Activated T-cell treated with anti-CD3 and anti-CD28 coated beads, Interleukin-2, amount 50 U/mL, for 48 hours (primary cell): ENCODE measurements around the gene SPG7.
"Not testable (repeated sequence)": the region's sequence is repeated elsewhere in the genome, so short reads cannot be mapped to it uniquely, and the experiment has no call there.

Experiments
- DNase-seq, 2 experiments: peaks; one replicate each; pipeline ENCODE4 v3.0.0-alpha.2; 2020

SPG7 gene

DNA sequence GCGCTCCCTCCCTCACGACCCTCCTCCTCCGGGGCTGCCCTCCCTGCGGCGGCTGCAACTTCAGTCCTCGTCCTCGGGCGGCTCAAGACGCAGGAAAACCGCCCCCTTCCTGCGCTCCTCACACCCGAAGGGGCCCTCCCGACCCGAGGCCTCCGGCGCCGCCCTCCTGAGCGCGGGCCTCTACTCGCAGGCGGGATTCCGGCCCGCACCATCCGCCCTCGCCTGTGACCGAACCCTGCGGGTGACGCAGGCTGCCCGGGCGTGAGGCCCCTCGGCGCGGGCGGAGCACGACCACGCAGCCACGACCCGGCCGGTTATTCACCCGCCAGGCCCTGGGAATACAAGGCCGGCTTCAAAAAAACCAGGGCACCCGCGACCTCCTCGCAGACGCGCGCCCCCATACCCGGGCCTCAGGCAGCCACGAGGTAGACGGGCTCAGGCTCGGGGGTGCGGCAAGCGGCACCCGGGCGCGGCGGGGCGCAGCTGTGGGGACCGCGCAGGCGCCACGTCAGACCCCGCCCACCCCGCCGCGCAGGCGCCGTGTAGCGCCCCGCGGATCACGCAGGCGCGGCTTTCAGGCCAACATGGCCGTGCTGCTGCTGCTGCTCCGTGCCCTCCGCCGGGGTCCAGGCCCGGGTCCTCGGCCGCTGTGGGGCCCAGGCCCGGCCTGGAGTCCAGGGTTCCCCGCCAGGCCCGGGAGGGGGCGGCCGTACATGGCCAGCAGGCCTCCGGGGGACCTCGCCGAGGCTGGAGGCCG, at the start of gene SPG7:
TSS of gene SPG7 (plus strand) at position 570 of the 757 bp plus-strand sequence. CDS start at position 585, 15 bp downstream.
- peak; percentile 91 to 96 for DNase-seq

DNA sequence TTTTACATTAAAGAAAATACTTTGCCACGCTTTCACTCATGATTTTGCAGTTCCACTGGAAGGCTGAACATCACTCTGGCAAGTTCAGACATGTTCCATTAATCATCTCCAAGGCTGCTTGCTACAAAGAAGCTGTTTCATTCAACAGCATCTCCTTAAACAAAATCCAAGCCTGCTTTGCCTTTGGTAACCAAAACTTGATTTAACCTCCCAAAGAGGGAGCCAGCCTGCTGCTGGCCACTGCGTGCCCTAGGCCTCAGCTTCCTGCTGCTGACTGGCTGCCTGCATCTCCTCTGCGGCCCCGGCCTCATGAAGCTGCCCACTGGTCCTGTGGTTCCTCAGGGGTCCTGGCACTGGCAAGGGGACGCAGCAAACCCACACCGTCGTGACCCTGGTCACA, 49.7 kb upstream of the SPG7 start:
- no peak for DNase-seq

DNA sequence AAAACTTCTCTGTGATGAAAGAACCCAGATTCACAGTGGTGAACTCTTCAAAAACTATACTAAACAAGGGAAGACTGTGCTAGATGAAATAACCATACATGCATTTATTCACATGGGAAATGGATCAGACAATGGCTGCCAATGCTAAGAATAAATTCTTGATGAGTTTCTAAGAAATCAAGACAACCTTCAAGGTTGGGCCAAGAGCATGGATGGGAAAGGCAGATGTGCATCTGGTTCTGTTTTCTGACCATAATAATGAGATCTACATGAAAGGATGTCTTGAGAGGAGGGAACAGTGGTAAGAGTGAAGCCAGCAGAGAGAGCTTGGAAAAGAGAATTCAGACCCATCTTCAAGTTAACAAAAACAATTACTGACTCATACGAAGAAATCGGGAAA, 49.2 kb upstream of the SPG7 start:
- DNase-seq = no peak

DNA sequence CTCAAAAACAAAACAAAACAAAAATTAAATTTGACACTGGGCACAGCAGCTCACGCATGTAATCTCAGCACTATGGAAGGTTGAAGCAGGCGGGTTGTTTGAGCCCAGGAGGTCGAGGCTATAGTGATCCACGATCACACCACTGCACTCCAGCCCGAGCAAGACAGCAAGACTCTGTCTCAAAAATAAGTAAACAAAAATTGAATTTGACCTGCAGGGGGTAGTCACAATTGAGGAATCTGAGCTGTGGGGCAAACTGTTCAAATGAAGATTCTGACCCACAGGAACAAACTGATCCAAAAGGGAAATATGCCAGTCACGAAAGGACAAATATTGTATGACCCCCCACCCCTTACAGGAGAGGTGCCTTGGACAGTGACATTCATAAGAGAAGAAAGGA, 47.6 kb upstream of the SPG7 start:
- DNase-seq = no peak

DNA sequence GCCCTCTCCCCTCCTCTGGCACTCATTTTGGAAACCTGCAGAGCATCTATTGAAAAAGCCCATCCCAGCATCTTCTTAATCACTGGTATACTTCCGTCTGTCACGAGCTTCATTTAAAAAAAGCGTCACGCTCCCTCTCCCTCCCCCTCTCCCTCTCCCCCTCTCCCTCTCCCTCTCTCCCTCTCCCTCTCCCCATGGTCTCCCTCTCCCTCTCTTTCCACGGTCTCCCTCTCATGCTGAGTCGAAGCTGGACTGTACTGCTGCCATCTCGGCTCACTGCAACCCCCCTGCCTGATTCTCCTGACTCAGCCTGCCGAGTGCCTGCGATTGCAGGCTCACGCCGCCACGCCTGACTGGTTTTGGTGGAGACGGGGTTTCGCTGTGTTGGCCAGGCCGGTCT, 46.3 kb upstream of the SPG7 start:
- DNase-seq = not testable (repeated sequence)

DNA sequence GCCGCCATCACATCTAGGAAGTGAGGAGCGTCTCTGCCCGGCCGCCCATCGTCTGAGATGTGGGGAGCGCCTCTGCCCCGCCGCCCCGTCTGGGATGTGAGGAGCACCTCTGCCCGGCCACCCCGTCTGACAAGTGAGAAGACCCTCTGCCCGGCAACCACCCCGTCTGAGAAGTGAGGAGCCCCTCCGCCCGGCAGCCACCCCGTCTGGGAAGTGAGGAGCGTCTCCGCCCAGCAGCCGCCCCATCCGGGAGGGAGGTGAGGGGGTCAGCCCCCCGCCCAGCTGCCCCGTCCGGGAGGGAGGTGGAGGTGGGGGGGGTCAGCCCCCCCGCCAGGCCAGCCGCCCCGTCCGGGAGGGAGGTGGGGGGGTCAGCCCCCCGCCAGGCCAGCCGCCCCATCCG, 45.6 kb upstream of the SPG7 start:
- DNase-seq = not testable (repeated sequence)

DNA sequence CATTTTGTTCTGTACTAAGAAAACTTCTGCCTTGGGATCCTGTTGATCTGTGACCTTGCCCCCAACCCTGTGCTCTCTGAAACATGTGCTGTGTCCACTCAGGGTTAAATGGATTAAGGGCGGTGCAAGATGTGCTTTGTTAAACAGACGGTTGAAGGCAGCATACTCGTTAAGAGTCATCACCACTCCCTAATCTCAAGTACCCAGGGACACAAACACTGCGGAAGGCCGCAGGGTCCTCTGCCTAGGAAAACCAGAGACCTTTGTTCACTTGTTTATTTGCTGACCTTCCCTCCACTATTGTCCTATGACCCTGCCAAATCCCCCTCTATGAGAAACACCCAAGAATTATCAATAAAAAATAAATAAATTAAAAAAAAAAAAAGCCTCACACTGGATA, 44.9 kb upstream of the SPG7 start:
- DNase-seq = not testable (repeated sequence)

DNA sequence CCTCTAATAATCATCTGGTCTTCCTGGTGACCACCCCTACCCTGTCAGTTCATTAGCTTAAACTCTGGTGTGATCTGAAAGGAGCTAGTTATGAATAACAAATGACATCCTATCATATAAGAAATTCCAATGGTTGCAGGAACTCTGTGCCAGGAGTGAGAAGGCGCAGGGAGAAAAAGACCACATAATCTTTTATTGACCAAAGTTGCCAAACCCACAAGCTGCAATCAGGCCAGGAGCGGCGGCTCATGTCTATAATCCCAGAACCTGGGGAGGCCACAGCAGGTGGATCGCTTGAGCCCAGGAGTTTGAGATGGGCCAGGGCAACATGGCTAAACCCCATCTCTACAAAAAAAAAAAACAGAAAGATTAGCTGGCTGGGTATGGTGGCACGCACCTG, 41.3 kb upstream of the SPG7 start:
- no peak for DNase-seq

DNA sequence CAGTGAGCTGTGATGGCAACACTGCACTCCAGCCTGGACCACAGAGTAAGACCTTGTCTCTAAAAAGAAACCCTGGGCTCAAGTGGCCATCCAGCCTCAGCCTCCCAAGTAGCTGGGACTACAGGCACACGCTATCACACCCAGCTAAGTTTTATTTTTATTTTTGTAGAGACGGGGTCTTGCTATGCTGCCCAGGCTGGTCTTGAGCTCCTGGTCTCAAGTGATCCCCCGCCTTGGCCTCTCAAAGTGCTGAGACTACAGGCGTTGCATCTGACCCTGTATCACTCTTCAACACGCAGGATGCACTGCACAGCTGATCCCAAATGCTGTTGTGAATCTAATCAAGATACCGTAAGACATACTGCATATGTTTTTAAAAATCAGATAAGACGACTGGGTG, 40.8 kb upstream of the SPG7 start:
- no peak for DNase-seq

DNA sequence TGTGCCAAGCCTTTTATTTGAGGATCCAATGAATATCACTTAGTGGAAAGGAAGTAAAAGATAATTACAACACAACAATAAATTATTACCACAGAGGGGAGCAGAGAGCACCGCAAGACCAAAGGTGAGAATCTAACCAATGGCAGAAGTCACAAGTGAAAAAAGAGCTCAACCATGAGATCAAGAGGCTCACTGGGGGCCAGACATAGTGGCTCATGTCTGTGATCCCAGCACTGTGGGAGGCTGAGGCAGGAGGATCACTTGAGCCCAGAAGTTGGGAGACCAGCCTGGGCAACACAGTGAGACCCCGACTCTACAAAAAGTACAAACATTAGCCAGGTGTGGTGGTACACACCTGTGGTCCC, 35.5 kb upstream of the SPG7 start:
- no peak for DNase-seq

DNA sequence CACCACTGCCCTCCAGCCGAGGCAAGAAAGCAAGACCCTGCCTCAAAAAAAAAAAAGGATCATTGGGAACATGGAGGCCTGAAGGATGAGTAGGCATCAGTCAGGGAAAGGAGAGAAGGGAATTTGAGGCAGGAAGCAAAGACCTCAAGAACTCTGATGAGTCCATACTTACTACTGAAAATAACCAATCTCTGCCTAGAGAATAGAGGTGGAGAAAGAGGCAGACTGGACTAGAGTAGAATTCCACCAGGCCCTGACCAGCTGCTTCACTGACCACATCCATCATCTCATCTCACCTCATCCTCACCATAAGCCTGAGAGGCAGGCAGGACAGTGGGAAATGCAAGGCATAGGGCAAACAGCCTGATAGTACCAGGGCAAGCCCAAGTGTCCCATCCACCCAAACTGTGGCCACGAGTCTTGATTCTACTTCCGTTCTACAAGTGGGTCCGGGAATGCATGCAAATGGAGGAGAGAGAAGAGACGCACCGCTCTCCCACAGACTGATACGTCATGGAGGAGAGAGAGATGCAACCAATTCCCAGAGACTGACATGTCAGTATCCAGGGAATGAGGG, 35.0 kb upstream of the SPG7 start:
- DNase-seq = no peak

DNA sequence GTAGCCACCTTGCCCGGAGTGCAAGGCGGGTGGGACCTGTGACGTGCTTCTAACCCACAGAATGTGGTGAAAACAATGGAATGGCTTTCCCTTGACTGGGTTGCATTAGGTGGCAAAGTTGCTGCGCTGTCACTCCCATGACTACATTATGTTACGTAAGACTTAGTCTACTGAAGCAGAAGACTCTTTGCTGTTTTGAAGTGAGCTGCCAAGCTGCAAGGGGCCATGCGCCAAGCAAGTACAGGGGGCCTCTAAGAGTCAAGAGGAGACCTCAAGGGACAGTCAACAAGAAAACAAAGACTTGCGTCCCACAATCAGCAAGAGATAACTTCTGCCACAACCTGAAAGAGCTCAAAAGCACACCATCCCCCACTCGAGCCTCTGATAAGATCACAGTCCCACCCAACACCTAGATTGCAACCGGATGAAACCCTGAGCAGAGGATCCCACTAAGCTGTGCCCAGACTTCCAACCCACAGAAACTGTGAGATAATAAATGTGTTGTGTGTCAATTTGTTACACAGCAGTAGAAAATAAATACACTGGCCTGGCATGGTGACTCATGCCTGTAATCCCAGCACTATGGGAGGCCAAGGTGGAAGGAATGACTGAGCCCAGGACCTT, 34.3 kb upstream of the SPG7 start:
- no peak for DNase-seq

DNA sequence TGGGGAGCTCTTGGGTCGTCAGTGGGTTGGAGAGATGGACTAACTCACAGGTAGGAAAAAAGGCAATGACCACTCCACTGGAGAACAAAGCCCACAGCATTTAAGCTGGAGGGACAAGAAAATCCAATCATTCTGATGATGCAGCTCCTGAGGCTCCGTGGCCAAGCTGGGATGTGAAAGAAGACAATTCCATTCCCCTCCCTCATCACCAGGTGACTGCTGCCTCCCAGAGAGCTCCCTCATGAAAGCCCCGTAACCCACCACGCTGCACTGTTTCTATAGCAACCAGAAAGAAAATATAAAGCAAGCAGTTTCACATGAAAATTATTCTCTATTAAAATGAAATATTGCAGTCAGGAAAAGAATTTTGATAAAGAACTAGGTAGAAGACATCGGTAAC, 33.1 kb upstream of the SPG7 start:
- no peak for DNase-seq

DNA sequence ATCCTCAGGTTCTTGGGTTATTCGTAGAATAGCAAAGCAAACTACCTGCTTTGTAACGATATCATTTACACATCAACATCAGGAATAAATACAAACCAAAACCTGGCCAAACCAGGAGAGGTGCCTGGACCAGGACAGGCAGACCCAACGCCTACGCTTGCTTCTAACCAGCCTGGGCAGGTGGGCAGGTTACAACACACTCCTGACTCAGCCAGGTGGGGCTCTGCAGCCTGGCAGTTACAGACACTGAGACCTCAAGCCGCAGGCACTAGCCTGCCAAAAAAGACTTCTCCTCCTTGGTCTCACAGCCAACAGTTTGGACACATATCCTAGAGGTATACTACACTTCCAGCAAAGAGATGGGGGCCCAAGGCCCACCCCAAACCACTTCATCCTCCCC, 31.8 kb upstream of the SPG7 start:
- DNase-seq = no peak

DNA sequence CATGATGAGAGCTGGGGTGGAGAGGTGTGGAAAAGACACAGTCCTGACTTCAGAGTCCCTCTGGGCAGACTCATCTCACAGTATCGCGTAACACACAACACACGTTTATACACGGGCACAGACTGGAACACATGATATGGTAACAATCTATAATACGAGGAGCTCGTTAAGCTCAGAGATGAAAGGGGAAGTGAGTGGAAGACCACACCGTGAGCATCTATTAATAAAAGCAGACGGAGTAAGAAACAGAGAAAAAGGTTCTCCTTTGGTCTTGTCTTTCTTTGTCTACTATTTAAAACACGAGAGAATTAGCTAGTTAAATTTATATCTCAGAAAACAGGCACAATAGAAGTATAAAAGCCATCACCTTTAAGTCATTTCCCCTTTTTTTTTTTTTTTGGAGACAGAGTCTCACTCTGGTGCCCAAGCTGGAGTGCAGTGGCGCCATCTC, 31.4 kb upstream of the SPG7 start:
- no peak for DNase-seq

DNA sequence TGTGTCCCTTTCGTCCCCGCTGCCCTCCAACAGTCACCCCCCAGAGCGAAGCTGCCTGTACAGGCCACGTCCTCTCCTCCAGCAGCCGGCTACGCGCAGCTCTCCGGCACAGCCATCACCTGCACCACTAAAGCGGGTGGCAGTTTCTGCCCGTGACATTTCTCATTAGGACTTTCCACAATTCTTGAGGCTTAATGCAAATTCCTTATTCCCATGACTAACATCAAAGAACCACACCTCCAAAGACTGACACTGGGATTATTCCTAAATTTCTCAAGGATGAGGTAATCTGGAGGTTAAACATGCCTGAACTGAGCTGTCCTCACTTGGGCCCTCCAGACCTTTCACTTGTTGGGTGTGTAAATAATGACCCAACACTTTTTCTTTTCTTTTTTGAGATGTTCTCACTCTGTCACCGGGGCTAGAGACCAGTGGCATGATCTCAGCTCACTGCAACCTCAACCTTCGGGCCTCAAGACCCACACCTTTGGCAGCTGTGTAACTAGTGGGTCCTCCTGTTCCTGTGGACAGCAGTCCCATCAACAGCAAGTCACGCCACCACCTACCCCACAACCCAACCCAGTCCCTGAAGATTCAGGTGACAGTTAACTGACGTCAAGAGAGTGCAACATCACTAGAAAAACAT, 29.5 kb upstream of the SPG7 start:
- no peak for DNase-seq

DNA sequence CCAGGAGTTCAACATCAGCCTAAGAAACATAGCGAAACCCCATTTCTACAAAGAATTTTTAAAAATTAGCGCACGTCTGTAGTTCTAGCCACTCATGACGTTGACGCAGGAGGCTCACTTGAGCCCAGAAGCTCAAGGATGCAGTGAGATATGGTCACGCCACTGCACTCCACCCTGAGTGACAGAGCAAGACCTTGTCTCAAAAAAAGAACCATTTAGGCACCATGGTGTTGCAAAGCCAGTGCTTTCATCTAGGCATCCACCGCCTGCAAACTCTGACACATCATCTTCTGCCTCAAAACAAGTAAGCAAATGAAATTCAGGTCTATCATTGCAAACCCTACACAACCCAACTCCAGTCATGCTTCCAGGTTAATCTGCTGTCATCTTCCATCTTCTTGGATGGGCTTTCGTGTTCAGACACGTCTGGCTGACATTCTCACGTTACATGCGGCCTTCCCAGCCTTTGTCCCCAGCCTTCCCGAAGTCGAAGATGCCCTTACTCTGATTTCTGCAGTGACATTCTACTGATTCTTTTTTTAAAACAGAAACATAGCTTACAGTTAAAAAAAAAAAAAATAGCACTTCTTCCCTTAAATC, 26.7 kb upstream of the SPG7 start:
- no peak for DNase-seq

DNA sequence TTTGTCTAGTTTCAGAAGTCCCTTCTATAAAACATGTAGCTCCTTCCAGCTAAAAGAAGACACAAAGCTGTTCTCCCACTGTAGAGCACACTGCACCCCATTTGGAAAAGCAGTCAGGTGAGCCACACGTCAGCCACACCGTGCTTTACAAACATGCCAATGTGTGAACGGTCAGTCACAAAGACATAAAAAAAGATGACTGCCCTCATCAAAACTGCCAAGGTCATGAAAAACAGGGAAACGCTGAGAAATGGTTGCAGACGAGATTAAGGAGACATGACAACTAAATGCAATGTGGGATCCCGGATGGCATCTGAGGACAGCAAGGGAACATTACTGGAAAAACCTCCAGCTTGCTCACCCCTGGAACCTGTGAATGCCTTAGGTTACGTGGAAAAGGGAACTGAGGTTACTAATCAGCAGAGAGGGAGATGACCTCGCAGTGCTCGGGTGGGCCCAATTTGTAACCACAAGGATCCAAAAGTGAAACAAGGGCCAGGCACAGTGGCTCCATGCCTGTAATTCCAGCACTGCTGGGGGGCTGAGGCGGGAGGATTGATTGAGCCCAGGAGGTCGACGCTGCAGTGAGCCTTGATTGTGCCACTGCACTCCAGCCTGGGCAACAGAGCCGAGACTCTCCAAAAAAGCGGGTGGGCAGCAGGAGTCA, 25.9 kb upstream of the SPG7 start:
- no peak for DNase-seq

DNA sequence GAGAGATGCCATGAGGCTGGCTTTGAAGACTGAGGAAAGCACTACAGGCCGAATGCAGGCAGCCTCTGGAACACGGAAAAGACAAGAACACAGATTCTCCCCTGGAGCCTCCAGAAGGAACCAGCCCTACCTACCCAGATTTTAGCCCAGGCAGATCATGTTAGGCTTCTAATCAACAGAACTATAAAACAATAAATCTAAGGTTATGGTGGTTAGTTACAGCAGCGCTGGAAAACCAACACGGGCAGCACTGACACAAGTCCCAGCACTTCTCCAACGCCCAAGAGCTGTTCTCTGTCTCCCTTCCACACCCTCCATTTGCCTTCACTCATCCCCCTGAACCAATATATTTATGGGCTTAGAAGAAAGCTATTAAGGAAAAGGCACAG, 25.4 kb upstream of the SPG7 start:
- no peak for DNase-seq

DNA sequence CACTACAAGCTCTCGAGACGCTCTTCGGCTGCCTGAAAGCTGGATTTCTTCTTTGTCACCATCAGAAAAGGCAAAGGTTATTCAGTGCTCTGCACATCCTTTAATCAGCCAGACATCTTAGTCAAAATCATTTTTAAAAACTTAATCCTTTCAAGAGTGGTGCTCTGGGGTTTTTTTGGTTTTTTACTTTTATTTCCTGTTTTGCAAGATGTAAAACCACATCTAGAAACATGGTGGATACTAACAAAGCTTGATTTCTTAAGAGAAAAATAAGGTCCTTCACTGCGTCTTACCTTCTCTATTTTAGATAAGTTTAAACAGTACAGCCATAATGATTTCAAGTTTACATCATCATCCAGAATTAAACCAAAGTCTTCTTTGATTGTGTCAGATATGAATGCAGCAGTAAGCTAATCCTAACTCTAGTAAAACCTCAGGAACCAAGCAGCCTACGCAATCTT, 24.1 kb upstream of the SPG7 start:
- DNase-seq = no peak

DNA sequence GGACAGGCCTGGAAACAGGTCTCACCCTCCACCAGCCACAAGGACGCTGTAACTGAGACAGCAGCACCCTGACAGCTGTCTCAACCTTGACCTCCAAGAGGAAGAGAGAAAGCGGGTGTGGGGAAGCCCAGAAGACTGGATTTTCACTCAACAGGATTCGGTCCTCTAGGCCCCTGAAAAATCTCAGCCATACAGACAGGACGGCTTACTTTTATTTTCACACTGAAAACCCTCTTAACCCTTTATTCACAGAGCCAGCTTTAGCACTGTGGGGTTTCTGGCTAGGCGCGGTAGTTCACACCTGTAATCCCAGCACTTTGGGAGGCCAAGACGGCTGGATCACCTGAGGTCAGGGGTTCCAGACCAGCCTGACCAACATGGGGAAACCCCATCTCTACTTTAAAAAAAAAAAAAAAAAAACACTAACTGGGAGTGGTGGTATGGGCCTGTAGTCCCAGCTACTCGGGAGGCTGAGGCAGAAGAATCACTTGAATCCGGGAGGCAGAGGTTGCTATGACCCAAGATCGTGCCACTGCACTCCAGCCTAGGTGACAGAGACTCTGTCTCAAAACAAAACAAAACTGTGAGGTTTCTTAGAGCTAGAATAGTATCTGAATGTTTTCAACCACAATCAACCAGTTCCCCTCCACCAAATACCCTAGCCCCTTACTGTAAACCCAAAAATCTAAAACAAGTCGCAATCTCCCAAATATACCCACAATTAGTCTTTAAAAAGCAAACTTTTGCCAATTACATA, 23.1 kb upstream of the SPG7 start:
- peak; percentile 39 to 52 for DNase-seq

DNA sequence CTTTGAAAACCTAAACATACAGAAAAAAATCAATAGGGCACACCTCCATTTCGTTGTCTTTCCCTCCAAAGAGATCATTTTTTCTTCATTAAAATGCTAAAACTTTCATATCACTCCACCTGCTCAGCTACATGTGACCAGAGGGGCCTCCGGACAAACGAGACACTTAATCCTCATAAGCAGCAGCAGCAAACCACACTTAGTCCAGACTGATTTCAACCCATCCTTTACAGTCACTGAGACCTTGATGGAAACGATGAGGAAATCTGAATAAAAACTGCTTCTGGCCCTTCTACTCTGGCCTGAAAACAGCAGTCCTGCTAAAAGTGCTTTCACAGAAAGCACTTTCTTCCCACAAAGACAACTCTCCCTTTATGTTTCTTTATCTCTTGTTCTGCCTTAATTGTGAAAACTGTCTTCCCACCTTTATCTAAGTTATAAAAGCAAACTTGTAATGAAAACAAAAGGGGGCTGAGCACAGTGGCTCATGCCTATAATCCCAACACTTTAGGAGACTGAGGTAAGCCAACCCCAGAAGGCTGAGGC, 22.4 kb upstream of the SPG7 start:
- DNase-seq = no peak
